CD4-positive, alpha-beta T cell treated with Interleukin-17A for 4 hours (primary cell): ENCODE data around the gene MSI2.
"Not testable (repeated sequence)": the region's sequence is repeated elsewhere in the genome, so short reads cannot be mapped to it uniquely, and the experiment has no call there.

Experiments used
- DNase-seq: peaks from one replicate; pipeline ENCODE4 v3.0.0-alpha.2; 2020; ENCODE audit warnings: mixed read lengths

The MSI2 gene

DNA sequence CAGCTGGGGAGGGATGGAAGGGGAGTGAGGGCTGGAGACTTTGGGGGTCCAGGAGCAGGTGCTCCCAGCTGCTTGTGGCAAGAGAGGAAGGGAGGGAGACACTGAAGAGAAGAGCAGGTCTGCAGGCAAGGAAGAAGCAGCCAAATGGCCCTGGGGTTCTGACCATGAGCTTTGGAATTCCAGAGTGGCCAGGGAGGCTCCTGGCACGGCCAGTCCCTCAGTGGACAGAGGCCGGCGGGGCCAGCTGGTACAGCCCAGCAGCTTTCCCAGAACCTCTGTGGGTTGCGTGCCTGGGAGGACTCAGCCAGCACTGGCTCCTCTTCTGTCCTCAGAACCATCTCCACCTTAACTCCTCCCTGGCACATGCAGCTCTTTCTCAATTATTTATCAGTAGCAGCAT is 233.0 kb downstream of the MSI2 start:
- no peak for DNase-seq

DNA sequence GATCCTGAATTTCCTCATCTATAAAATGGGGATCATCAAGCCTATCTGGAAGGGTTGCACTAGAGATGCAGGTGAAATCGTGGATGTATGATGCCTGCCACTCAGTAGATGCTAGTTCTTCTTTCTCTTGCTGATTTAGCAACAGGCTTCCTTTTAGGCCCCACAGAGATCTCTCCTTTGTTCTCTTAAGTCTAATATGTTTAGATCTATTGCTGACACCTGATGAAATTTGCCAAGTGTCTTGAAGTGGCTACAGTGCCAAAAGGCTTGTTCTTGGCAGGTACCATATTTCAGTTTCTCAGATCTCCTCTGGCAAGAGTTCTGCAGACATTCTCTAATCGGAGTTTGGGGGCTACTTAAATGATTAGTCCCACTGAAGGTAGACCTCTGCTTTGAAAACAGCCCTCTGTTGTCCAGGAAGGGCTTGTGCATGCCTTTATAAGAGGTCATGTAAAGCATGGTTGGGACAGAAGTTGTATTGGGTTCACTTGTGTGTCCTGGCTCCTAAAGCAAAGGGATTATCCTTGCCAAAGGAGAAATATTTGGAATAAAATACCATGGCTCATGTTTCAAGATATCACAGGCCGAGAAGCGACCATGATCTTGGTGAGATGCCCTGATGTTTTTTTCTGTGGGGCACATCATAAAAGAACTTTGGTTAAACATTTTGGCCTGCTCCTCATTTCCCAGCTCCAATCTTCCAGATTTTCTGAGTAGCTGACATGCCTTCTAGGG is 234.0 kb downstream of the MSI2 start:
- DNase-seq, result no peak

DNA sequence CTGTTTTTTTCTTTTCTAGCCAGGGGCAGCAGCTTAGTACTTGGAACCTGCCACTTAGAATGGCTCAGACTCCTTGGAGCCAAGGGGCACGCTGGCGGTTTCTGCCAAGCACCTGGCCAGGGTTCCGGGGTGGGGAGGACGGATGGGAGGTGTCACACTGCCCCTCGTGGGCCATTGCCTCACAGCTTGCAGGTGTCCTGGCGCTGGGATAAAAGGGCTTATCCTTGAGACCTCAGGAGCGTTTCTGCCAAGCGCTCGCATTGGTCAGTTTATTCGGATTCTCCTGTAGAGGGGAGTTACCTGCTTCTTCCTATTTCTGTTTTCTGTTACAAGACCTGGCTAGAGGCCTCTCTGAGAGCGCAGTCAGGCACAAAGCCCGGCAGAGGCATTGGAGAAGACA is 234.6 kb downstream of the MSI2 start:
- DNase-seq, result no peak

DNA sequence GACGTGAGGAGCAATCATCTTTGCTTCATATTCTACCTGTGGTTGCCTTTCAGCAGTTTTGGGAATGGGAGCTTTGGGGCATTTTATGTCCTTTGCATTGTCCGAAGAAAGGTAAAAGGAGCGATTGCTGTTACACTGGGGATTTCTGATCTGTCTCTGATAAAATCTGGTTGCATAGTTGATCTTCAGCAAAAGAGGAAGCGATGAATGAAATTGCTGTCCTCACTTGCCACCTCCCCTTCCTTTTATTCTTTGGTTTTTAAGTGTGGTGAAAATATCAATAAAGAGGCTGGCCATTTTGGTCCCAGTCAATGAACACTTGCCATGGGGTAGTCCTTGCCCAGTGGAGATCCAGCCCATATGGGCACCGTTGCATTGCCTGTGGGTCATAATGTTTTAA is 236.8 kb downstream of the MSI2 start:
- DNase-seq, result no peak

DNA sequence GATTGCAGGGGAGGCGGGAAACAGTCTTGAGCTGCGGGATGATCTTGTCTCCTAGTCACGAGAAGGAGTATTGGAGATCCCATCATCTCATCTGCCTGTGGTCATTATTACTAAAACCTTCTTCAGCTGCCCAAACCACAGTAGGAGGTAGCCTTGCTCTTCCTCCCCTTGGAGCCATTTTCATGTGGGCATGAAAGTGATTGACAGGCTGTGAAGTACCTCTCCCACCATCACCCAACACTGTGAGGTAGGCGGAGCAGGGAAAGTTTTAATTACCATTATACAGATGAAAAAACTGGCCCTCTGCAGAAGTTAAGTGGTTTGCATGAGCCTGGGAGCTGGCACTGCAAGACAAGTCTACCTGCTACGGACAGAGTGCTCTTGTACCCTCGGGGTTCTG is 237.3 kb downstream of the MSI2 start:
- no peak for DNase-seq

DNA sequence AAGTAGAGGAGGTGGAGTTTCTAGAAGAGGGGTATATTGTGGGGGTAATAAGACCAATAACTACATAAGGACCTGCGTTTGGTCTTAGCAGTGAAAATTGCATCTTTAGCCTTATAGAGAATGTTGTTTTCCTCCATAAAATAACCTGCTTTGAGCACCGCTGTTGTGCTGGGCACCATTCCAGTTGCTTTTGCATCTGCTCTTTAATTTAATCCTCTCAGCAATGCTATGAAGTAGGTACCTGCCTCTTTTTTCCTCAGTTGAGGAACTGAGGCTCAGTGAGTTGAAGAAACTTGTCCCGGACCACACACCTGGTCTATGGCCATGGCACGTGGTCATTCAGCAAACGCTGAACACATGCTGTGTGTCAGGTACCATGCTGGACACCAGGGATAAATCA is 238.1 kb downstream of the MSI2 start:
- no peak for DNase-seq

DNA sequence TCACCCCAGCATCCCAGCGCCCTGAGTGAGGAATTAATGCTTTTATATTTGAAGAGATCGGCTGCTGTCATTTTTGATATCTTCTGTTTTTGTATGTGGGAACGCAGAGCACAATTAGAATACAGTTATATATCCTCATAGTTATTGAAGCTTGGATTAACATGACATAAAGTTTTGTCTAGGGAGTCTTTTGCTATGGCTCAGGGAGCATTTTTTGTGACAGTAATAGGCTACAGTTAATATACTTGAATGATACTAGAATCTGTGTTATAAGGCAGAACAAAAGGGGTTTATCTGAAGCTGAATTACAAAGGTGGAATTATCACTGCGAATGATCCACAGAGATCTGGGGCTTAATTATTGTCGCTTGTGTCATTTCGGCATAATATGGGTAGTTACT is 239.4 kb downstream of the MSI2 start:
- DNase-seq, result no peak

DNA sequence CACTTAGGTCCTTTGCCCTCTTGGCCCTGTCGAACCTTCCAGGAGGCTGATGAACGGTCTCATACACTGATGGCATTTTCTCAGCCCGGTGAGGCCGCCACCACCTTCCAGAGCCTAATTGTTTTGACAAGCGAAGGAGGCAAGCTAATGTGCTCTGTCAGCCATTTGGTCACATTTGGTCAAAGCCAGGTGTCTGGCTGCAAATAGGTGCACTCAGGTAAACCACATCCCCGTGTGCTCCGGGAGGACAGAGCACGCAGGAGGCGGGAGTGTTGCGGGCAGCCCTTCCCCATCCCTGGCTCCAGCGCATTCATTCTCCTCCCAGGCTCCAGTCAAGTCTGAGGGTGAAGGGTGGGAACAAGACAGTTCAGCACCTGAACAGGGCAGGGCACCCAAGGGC is 240.1 kb downstream of the MSI2 start:
- no peak for DNase-seq

DNA sequence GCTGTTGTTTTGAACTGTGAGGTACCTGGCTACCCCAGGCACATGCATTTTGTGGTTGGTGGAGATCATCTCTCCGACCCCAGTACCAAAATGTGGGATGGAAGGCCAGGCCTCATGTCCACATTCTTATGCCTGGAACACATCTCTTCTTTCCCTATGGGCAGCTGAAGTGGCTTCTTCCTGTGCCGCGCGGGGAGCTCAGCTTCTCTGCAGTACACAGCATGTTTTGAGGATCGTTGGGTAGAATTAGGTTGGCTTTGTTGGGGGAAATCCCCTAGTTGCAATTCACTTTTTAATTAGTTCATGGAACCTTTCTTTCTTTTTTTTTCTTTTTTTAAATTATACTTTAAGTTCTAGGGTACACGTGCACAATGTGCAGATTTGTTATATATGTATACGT is 242.1 kb downstream of the MSI2 start:
- no peak for DNase-seq

DNA sequence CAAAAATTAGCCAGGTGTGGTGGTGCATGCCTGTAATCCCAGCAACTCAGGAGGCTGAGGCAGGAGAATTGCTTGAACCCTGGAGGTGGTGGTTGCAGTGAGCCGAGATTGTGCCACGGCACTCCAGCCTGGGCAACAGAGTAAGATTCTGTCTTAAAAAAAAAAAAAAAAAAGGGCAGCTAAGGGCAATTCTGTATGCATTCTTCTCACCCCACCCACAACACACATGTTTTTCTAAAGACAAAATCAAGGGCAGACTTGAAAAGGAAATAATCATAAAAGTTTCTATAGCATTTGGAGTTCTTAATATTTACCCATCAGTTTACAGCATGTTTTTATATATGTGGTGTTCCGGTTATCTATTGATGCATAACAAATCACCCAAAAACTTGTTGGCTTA is 242.9 kb downstream of the MSI2 start:
- DNase-seq, result not testable (repeated sequence)

DNA sequence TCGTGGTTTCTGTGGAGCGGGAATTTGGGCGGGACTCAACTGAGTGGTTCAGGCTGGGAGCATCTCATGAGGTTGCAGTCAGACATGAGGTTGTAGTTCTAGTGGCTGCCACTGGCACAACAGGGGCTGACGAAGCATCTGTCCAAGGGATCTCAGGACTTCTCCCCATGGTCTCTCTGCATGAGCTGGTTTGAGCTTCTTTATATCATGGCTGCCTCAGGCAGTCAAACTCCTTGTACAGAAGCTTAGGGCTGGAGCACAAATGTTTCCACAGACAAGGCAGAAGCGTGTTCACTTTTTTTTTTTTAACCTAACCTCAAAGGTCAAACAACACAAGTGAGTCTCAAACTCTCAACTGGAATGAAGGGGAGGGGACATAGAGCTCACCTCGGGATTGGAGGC is 243.3 kb downstream of the MSI2 start:
- DNase-seq, result no peak

DNA sequence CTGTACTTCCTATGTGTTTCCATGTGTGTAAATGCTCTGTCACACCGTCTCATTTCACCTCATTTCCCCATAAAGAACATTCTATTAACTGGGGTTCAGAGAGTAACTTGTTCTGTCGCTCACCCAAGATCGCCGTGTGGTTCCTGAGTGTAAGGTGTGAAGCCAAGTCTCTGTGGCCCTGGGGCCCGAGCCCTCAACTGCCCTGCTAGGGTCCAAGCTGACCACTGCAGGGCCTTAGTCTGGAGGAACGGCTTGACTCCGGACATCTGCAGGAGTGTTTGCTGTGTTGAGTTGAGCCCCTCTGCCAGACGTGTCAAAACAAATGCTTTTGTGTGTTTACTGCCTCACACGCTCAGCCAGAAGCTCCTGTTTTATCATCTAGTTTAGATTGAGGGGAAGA is 244.7 kb downstream of the MSI2 start:
- no peak for DNase-seq

DNA sequence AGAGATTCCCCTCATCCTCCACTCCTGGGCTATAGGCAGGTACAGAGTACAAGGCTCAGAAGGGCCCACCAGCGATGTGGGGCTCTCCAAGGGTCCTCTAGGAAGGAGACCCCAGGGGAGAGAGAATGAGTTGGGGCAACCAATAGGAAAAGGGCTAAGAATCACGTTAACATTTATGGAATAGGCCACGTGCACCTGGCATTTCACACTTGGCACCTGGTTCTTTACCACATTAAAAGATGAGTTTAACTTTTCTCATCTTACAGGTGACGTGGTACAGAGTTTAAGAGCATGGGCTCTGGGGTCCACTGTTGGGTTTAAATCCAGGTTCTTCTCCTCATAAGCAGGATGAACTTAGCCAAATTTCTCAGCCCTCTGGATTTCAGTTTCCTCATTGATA is 245.7 kb downstream of the MSI2 start:
- no peak for DNase-seq

DNA sequence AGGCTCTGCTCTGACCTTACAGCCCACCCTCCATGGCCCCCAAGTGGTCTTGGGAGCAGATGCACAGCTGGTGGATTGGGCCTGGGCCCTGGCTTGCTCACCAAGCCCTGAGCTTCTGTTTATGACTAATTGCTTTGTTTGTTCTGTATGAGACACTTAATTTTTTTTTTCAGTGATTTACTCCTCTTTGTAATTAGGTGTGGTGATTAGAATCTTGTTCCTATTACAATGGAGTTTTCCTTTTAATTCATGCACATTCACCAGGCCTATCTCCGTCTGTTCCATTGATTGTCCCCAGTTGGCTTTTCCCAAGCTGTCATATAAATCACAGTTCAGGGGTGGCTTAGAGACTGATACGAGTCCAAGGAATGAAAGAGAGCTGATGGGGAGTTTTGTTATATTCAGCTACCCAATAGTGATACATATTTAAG is 246.5 kb downstream of the MSI2 start:
- no peak for DNase-seq

DNA sequence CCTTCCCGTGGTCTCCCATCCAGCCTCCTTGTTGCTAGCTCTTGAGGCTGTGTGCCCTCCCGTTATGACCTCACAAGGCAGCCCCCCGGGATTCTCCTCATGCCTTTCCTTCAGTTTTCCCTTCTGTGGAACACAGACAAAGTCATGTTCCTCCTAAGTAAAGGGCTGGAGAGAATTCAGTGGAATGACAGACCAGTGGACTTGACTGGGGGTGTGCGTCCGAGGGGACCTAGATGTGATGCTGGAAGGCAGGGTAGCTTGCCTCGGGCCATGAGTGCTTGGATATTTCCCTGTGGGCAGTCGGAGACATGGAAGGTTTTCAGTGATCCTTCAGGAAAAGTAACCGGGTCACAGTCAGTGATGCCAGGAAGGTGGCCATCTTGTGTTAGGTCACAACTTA is 247.9 kb downstream of the MSI2 start:
- no peak for DNase-seq

DNA sequence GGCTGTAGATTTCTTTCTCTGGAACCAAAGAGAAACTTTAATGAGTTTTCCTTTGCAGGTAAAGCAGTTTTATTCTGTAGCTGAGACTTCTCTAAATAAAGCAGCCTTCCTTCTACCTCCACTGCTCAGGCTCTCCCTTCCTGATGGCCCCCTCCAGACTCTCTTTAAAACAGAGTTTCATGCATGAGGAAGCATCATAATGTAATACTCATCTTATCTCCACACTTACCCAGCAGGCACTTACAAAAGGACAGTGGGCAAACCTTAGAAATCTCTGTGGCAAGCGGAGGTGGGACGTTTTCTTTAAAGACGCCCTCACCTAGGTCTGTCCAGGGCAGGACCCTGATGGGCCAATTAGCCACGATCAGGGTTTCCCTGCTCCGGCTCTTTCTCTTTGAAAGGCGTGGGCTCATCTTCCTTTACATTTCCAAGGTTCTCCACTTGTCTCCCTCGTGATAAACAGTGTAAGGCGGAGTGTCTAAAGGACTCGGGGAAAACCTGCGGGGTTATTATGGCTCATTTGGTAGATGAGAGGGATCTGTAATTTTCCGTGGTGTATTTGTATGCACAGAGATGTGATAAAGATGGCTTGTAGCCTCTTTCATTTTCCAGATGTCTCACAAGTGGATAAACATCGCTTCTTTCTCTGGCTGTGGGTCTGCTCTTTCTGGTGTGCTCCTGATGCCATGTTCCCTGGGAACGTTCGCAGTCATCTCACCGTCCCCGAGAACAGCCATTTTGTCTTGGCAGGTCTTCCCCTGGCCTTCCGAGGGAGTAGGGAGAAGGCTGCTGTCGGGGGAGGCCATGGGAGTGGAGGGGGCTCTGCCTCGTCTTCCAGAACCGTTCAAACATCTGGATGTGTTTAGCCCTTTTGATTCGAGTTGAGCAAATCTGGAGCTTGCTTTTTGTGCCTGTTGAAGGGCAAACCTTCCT is 249.8 kb downstream of the MSI2 start:
- DNase-seq, result no peak

DNA sequence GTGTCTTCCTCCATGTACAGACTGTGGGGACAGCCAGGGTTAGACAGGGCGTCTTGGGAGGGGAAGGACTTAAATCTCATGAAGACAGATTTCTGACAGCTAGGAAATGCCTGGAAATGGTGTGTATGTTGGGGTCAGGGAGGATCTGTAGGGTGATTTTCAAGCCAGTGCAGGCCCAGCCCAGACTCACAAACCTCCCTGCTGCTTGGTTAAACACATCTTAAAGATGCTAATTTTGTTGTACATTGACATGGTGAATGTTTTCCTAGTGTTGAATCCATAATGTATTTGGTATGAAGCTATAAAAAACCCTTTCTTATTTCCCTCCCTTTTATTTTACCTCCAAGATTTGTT is 250.4 kb downstream of the MSI2 start:
- DNase-seq, result no peak

DNA sequence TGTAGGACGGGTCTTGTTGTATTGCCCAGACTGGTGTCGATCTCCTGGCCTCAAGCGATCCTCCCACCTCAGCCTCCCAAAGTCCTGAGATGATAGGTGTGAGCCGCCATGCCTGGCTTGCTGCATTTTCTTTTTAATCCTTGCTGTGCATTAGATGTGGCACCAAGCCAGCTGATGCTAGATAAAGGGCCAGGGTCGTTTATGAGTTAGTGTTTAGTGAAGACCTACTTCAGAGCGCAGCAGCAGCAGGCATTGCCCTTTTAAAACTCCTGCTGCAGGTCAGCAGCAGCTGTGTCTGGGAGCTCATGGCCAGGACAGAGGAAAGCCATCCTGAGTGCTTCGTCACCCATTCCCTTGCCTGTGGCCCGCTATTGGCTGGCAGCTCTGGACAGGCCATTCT is 251.5 kb downstream of the MSI2 start:
- DNase-seq, result no peak

DNA sequence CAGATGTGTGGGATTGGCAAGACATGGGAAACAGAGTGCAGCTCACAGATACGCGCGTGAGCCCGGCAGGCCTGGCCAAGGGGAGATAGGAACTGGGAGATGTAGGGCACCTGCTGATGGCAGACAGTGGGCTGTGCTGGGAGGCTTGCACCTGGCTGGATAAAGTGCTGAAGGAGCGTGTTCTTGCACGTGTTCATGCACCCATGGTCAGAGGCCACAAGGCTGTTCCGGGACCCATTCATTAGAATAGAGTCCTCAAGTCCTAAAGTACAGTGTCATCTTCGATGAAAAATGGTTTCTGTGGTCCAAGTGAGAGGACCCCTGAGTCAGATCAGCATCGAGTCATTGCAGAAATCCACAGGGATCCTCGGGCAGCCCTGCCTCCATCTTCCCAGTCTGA is 252.3 kb downstream of the MSI2 start:
- no peak for DNase-seq

DNA sequence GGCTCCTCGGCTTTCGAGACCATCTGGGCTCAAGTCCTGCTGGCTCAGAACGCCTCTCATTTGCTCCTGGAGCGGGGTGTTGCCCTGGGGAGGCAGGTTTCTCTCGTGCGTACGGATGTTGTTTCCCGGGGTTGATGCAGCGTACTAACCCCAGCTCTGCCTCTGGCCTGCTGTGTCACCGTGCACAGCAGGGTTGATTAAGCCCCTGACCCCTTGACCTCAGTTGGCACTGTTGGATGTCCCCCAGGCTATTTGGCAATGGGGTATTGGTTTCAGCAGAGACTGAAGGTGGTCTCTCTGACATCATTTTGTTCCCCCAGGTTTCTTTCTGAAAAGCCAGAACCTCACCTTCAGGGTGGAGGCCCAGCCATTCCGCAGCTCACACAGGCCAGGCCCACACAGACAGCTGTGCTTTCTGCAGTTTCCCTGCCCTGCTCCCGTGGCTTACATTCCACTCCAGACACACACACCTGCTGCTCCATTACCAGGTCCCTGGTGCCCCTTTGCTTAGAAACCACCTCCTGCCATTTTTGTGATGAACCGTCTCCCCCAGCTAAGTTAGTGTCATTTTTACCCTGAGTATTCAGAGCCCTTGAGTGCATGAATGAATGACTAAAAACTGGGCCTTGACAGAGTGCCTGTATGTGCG is 255.3 kb downstream of the MSI2 start:
- no peak for DNase-seq

DNA sequence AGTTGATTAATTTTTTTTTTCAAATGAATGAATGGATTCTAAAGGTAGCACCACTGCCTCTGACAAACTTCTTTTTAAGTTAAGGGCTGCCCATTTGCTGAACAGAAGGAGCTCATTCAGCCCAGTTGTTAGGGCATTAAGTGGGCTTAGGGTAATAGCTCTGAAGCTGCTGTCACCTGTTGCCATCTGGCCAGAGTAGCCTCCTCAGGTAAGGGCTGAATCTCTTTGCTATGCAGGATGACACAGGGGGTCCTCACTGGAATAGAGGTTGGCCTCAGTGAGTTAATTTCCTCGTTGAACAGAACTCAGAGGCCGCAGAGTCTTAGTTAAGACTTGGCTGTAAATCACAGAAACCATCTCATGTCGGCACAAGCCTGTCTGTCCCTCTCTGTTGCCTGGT is 255.9 kb downstream of the MSI2 start:
- DNase-seq, result no peak

DNA sequence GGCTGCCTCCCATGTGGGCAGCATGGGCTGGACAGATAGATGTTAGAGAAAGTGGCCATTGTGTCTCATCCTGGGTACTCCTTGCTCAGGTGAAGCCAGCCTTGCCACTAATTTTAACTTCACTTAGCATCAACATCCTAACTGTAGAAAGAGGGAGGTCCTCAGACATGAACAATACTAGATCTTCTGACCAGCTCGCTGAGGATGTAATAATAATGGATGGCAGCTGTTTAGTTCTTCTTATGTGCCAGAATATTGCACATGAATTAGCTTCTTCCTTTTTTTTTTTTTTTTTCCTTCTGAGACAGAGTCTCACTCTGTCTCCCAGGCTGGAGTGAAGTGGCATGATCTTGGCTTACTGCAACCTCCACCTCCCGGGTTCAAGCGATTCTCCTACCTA is 256.4 kb downstream of the MSI2 start:
- no peak for DNase-seq

DNA sequence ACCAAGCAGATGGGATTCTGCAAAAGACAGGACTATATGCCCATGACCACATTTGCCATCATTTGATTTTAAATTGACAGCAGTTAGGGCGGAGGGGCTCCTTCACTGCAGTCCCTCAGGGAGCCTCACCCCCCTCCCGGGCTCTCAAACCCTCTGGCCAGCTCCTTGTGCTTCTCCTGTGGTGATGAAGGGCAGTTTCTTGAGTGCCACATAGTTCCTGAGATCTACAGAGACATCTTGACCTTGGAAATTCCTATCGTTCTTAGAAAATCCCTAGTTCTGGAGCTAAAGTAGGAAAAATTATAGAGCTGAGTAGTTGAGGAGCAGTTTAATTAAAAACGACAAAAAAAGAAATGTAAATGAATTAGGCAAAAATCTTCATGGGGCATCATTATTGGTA is 257.2 kb downstream of the MSI2 start:
- no peak for DNase-seq

DNA sequence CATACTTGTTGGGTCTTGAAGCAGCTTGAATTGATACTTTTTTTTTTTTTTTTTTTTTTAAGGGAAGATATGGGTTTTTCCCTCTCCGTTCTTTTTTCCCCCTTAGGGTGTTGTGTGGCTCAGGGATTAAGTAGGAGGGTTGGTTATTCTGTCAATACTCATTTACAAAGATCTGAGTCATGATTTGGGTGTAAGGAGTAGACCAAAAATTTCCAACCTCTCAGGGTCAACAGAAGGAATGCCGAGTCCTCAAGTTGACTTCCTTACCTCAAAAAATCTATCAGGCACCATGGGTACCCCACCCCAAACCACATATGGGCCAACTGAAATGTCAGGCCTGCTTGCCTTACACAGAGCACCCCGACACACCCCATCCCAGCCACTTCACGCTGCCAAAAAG is 258.3 kb downstream of the MSI2 start:
- no peak for DNase-seq
